ENCODE results near the gene CACNA1A.
"Not testable (repeated sequence)": the region's sequence is repeated elsewhere in the genome, so short reads cannot be mapped to it uniquely, and the experiment has no call there.

CACNA1A gene

DNA sequence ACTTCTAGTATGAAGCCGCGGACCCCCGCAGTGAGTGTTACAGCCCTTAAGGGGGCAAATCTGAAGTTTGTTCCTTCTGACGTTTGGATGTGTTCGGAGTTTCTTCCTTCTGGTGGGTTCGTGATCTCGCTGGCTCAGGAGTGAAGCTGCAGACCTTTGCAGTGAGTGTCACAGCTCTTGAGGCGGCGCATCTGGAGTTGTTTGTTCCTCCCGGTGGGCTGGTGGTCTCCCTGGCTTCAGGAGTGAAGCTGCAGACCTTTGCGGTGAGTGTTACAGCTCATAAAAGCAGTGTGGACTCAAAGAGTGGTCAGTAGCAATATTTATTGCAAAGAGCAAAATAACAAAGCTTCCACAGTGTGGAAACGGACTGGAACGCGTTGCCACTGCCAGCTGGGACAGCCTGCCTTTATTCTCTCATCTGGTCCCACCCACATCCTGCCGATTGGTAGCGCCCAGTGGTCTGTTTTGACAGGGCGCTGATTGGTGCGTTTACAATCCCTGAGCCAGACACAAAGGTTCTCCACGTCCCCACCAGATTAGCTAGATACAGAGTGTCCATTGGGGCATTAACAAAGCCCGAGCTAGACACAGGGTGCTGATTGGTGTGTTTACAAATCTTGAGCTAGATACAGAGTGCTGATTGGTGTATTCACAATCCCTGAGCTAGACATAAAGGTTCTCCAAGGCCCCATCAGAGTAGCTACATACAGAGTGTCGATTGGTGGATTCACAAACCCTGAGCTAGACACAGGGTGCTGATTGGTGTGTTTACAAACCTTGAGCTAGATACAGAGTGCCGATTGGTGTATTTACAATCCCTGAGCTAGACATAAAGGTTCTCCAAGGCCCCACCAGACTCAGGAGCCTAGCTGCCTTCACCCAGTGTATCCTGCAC is 320.3 kb downstream of the CACNA1A start:
- peak; percentile 36 for TF ChIP-seq SP2 (tag by site-specific recombination; IDR thresholded peaks at IDR 0.05)
- not testable (repeated sequence) for H3K36me3 ChIP-seq (ENCODE audit: control insufficient read depth in 2 of 2, insufficient read depth in 1 of 2, low read length in 2 of 2); H3K27ac ChIP-seq (ENCODE audit: extremely low read depth, low read depth, low read length); H3K4me1 ChIP-seq (ENCODE audit: control insufficient read depth, insufficient read depth, low read length); H3K4me3 ChIP-seq (ENCODE audit: low read depth, low read length); H3K9me3 ChIP-seq (ENCODE audit: control insufficient read depth, insufficient read depth, low read depth, low read length)
- CTCF ChIA-PET: interaction anchor here (0.6 kb wide), 1 partner anchor 37 kb away, joined by 8 read pairs; no protein-coding TSS in a partner anchor
- POLR2A ChIA-PET: interaction anchor here (2.2 kb wide), 1 partner anchor 33 kb away, joined by 11 read pairs; no protein-coding TSS in a partner anchor

DNA sequence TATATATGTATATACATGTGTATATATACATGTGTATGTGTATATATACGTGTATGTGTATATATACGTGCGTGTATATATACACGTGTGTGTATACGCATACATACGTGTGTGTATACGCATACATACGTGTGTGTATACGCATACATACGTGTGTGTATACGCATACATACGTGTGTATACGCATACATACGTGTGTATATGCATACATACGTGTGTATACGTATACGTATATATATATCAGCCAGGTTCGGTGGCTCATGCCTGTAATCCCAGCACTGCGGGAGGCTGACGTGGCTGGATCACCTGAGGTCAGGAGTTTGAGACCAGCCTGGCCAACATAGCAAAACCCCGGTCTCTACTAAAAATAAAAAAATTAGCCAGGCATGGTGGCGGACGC is 321.4 kb downstream of the CACNA1A start:
- H3K4me3 ChIP-seq (ENCODE audit: low read depth, low read length); H3K27ac ChIP-seq (ENCODE audit: extremely low read depth, low read depth, low read length); POLR2A ChIA-PET; H3K36me3 ChIP-seq (ENCODE audit: control insufficient read depth in 2 of 2, insufficient read depth in 1 of 2, low read length in 2 of 2); H3K4me1 ChIP-seq (ENCODE audit: control insufficient read depth, insufficient read depth, low read length); H3K9me3 ChIP-seq (ENCODE audit: control insufficient read depth, insufficient read depth, low read depth, low read length): not testable (repeated sequence)
- CTCF ChIA-PET: interaction anchor here (0.5 to 0.7 kb wide), 2 partner anchors 29 to 43 kb away, joined by 3 to 5 read pairs; no protein-coding TSS in a partner anchor

DNA sequence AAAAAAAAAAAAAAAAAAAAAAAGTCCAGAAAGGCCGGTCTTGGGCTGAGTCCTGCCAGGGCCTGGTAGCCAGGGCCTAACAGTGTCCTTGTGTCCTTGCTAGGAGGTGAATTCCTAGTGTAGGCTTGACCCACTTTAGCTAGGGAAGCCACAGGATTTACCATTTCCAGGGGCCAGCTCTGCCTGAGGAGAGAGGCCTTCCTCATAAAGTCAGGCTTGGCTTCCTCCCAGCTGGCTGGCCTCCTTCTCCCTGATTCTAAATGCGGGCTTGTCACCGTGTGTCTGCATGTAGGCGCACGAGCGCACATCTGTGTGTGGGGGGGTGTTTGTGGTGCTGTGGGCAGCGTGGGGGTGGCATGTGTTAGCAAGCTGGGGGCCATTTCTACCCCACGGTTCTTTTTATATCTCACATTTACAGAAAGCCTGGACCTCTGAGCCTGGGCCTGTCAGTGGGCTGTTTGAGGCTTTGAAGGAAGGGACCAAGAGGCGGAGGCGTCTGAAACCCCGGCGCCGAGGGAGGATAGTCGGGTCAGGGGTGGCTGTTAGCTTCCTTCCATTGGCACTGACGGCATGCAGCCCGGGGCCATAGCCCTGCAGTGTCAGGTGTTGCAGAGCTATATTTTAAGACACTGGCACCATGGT is 324.4 kb downstream of the CACNA1A start:
- POLR2A ChIA-PET: interaction anchor here (0.6 to 2.6 kb wide), 9 partner anchors 13 to 955 kb away, joined by 3 to 18 read pairs (median 4); no protein-coding TSS in a partner anchor
- CTCF ChIA-PET: interaction anchor here (0.6 to 2.5 kb wide), 7 partner anchors 9 to 253 kb away, joined by 3 to 13 read pairs (median 3); no protein-coding TSS in a partner anchor
- H3K4me3 ChIP-seq (ENCODE audit: low read depth, low read length): no peak overlapping the region
- no peaks in the 10 kb centered on the region for H3K36me3 ChIP-seq (ENCODE audit: control insufficient read depth in 2 of 2, insufficient read depth in 1 of 2, low read length in 2 of 2)
- no peaks in the 10 kb centered on the region; the same call in 1 of the 2 replicates for H3K4me1 ChIP-seq (ENCODE audit: control insufficient read depth, insufficient read depth, low read length)
- H3K9me3 ChIP-seq (ENCODE audit: control insufficient read depth, insufficient read depth, low read depth, low read length): no peaks in the 10 kb centered on the region
- H3K27ac ChIP-seq (ENCODE audit: extremely low read depth, low read depth, low read length): peak overlapping the region; percentile 17
- TF ChIP-seq ZNF37A (tag by site-specific recombination; IDR thresholded peaks at IDR 0.05) (no peak), YY1 (tag by site-specific recombination; IDR thresholded peaks at IDR 0.05) (no peak), ZNF433 (tag by site-specific recombination; IDR thresholded peaks at IDR 0.05; ENCODE audit: low read depth) (no peak), INSM2 (tag by site-specific recombination; IDR thresholded peaks at IDR 0.05) (no peak), PRDM1 (tag by site-specific recombination; IDR thresholded peaks at IDR 0.05) (no peak), ZBTB49 (tag by site-specific recombination; IDR thresholded peaks at IDR 0.05; ENCODE audit: low read depth) (no peak), ZNF324 (tag by site-specific recombination; IDR thresholded peaks at IDR 0.05) (no peak), ZNF184 (tag by site-specific recombination; IDR thresholded peaks at IDR 0.05) (no peak), ZSCAN18 (tag by site-specific recombination; IDR thresholded peaks at IDR 0.05) (no peak), GLIS1 (tag by site-specific recombination; IDR thresholded peaks at IDR 0.05) (peak; percentile 84), ZNF394 (tag by site-specific recombination; IDR thresholded peaks at IDR 0.05; ENCODE audit: borderline replicate concordance) (no peak), ZNF626 (tag by site-specific recombination; IDR thresholded peaks at IDR 0.05) (no peak), ZFHX2 (tag by site-specific recombination; conservative IDR thresholded peaks at IDR 0.05) (peak; percentile 99), ZNF266 (tag by site-specific recombination; IDR thresholded peaks at IDR 0.05; ENCODE audit: low read depth) (no peak), ZNF404 (tag by site-specific recombination; IDR thresholded peaks at IDR 0.05) (no peak), ZNF132 (tag by site-specific recombination; IDR thresholded peaks at IDR 0.05; ENCODE audit: borderline replicate concordance) (no peak), ZNF341 (tag by site-specific recombination; IDR thresholded peaks at IDR 0.05; ENCODE audit: low read depth) (no peak)
- TF ChIP-seq, protein P1, sequence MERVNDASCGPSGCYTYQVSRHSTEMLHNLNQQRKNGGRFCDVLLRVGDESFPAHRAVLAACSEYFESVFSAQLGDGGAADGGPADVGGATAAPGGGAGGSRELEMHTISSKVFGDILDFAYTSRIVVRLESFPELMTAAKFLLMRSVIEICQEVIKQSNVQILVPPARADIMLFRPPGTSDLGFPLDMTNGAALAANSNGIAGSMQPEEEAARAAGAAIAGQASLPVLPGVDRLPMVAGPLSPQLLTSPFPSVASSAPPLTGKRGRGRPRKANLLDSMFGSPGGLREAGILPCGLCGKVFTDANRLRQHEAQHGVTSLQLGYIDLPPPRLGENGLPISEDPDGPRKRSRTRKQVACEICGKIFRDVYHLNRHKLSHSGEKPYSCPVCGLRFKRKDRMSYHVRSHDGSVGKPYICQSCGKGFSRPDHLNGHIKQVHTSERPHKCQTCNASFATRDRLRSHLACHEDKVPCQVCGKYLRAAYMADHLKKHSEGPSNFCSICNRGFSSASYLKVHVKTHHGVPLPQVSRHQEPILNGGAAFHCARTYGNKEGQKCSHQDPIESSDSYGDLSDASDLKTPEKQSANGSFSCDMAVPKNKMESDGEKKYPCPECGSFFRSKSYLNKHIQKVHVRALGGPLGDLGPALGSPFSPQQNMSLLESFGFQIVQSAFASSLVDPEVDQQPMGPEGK (tag by site-specific recombination; IDR thresholded peaks at IDR 0.05): no peak
- TF ChIP-seq, protein P2, sequence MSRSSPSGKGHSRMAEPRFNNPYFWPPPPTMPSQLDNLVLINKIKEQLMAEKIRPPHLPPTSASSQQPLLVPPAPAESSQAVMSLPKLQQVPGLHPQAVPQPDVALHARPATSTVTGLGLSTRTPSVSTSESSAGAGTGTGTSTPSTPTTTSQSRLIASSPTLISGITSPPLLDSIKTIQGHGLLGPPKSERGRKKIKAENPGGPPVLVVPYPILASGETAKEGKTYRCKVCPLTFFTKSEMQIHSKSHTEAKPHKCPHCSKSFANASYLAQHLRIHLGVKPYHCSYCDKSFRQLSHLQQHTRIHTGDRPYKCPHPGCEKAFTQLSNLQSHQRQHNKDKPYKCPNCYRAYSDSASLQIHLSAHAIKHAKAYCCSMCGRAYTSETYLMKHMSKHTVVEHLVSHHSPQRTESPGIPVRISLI (tag by site-specific recombination; IDR thresholded peaks at IDR 0.05): peak; percentile 78; the same call in 1 of the 2 replicates

Data from HEK293 (cell line).